IPS DF 4.7 (cell line): Measurements from ENCODE around the gene RYR3.

Experiments
- DNase-seq: peaks from one replicate; pipeline ENCODE4 v3.0.0-alpha.2; 2013; ENCODE audit warnings: low spot score; ENCODE audit errors: extremely low read depth

Gene RYR3

DNA sequence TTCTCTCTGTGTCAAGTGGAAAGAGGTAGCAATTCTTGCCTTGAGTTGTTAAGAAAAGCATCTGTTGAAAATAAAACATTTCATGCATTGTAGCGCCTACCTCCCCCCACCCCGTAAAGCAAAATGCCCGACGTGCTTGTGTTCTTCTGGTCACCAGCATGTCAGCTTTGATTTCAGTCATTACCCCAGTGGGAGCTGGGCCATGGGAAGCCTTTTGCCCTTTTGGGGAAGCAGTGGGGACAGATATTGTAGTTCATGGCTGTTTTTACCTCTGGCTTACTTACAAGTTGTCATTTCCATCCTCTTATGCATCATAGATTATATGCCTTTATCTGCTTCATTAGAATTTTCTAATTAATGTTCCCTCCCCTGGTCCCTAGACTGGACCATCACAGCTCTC lies 328.7 kb downstream of the RYR3 start:
- no peak for DNase-seq

DNA sequence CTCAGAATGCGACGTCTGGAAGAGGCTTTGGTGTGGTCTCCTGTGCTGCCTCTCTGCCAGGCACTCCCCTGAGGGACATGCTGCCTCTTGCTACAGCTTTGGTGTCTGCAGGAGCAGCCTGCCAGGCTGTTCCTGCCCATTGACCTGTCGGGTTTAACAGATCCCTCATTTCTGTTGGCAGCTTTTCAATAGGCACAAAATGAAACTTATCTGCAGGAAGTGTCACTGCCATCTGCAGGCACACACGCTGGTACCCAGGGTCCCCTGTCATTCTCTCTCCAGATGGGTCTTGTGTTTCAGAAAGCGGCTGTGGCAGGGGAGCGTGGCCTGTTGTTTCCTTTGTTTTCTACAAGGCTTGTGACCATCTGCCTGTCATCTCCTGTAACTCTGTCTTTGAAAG lies 329.2 kb downstream of the RYR3 start:
- DNase-seq, result no peak

- DNase-seq, result no peak
Observed at GRCh38 chr15:33641069-33641468, 330.3 kb downstream of the RYR3 start.

- DNase-seq, result no peak
Observed at GRCh38 chr15:33644304-33644703, 333.5 kb downstream of the RYR3 start.

DNA sequence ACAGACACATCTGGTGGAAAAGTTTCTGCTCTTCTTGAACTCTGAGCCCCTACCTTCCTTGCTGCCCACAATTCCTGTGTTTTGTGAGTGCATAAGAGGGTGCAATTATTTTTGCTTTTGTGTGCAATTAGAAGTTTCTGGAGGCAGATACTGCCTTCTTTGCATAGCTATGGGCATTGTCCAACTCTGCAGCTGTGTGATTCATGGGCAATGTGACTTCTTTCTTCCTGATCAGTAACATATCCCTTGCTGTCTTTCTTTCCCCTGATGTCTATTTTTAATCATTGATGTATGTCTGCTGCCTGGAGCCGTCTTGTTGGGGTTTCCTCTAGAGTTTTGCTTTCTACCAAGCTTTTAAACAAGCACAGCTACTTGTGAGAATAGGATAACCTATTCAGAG lies 336.0 kb downstream of the RYR3 start:
- DNase-seq, result no peak

DNA sequence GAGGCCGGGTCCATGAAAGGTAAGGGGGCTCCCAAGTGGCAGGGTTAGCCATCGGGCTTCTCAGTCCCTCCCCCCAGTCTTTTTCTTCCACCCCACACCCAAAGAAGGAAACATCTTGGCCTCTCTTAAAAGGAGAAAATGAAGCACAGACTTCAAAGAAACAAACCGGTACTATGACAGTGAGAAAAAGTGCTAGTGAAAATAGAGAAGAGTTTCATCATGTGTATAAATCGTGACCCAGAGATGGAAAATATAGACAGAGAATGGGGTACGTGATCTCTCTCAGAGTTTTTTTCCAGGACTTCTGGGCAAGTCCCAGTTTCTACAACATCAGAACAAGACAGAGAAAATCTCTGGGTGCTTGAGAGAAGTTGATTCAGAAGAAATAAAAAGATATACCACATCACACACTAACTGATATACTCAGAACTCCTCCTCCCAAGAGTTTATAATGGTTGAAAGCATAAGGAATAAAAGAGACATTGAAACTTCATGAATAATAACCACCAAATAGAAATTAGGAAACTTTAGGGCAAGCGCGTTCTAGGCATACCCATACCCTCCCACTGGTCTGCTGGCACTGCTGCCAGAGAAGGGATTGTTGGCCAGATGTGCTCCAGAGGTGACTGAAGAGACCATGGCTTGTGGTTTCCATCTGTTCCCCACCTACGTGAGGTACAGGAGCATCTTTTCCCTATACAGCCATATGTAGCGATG lies 338.6 kb downstream of the RYR3 start:
- no peak for DNase-seq

- DNase-seq, result peak; percentile 1
Observed at GRCh38 chr15:33654860-33655259, 344.1 kb downstream of the RYR3 start.

- no peak for DNase-seq
Observed at GRCh38 chr15:33655488-33655887, 344.7 kb downstream of the RYR3 start.

- no peak for DNase-seq
Observed at GRCh38 chr15:33656168-33656567, 345.4 kb downstream of the RYR3 start.

DNA sequence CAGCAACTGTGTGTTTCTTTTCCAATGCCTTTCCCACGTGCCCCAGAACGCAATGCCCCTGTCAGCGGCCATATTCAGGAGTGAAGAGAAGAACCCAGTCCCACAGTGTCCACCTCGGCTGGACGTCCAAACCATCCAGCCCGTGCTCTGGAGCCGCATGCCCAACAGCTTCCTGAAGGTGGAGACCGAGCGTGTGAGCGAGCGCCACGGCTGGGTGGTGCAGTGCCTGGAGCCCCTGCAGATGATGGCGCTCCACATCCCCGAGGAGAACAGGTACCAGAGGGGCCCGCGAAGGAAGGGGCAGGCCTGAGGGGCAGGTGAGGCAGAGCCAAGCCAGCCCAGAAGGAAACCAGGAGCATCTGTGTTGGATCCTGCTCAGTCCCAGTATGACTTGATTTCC lies 349.4 kb downstream of the RYR3 start:
- no peak for DNase-seq

GRCh38 chr15:33662014-33662413 lies 351.2 kb downstream of the RYR3 start:
- DNase-seq, result no peak

DNA sequence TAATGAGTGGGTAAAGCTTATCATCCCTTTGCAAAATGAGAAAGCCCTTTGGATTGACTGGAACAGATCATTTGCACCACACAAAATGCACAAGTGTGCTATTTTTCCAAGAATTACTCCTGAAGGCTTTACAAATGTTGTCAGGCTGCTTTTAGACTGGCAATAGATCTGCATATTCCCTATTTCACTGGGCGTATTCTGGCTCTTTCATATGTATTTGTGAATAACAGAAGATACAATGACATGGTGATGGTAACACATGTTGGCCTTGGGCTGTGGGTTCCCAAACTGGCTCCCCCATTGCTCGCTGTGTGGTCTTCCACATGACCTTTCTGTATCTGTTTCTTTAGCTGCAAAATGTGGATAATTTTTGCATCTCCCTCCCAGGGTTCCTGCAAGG lies 354.2 kb downstream of the RYR3 start:
- no peak for DNase-seq

DNA sequence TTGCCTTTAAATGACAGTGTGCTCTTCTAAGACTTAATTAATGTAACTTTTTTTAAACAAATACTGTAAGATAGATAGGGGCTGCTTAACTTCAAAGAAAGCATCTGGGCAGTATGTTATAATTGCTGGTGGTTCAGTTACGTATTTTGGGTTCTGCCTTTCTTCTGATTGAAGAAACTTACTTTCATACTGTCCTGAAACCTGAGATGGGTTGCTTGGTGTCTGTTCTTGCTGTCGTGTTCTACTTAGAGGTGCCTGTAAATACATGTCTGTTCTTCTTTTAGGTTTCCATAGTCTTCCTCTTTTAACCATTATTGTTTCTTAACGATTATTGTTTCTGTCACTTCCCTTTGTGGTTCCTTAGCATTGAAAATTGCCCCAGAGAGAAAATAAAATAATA lies 359.8 kb downstream of the RYR3 start:
- no peak for DNase-seq

DNA sequence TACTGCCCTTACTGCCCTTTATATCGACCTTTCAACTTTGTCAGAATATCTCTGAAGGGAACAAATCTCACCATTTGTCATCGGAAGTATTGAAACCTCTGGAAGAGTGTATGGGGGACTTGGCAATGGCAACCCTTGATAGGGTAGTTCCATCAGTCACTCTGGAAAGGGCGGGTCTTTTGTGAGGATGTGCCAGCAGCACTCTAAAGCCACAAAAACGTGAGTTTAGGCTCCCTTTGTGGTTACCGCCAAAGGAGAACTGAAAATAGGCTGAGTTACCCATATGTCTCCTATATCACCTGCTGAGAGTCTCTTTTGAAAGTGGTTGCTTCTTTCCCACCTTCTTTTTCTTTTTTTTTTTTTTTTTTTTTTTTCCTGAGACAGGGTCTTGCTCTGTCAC lies 360.7 kb downstream of the RYR3 start:
- no peak for DNase-seq

DNA sequence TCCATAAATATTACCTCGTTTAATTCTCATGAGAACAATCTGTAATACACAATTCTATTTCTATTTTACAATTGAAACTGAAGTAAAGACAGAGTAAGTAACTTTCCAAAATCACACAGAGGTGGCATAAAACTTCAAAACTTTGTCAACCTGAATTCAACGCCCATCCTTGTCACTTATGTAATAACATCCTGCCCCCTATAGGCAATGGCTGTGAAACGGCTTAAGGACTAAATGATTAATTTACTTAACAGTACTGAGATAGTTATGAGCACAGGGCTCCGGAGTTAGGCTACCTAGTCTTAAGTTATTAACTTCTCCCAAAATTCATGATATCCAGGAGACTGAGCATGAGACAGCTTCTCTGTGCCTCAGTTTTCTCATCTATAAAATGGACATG lies 364.5 kb downstream of the RYR3 start:
- no peak for DNase-seq

DNA sequence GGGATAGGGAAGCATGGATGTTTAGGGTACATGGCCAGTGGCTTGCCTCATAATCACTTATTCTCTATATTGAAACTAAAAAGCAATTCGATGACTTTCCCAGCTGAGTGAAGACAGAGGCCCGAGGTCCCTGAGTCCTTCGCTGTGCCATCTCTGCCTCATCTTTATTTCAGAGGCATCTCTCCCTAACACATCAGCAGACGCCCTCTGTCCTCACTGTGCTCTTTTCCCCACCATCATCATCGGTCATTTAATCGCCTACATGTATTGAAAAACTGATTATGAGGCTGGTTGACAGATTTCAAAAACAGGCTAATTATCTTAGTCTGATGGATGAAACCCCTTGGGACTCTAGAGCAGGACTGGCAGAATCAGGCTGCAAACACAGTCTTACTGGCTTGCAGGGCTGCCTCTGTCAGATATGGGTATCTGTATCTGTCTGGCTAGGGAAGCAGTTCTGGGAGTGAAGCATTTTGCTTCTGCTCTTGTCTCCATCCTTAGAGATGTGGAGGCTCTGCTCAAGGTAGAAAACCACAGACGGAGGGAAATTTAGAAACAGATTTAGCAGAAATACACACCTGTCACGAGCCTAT lies 366.6 kb downstream of the RYR3 start:
- no peak for DNase-seq

GRCh38 chr15:33678176-33678575 lies 367.4 kb downstream of the RYR3 start:
- DNase-seq, result no peak

DNA sequence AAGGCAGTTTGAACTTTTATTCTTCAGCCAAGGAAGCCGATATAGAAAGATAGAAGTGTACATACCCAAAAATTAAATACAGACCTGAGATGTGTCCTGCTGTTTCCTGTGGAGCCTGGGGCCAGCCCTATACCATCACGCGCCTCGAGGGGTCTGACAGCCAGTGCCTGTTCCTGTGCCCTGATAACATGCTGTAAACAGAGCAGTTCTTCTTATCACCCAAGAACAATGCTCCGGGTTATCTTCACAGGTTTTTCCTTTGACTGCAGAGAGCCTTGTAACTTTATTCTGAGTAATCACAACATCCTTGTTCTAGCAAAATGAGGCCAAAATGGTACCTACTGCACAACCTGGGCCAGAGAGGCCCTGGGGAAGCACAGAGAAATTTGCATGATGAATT lies 367.8 kb downstream of the RYR3 start:
- no peak for DNase-seq

DNA sequence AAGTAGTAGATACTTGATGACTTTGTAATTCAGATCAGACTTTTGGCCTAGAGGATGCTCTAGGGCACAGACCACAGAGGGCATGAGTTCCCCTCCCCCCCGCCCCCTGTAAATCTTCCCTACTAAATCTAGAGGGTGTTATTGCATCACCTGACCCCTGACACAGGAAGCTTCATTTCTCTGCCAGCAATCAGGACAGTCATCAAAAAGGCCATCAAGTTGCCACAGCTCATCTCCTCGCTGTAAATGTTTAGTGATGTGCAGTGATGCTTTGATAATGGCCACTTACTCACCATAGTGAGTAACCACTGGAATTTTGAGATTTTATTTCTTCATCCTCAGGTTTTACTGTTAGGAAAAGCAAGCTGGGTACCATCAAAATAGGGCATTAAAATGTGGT lies 368.3 kb downstream of the RYR3 start:
- DNase-seq, result no peak

- DNase-seq, result no peak
Observed at GRCh38 chr15:33680336-33680735, 369.6 kb downstream of the RYR3 start.

GRCh38 chr15:33693166-33693800 lies 382.5 kb downstream of the RYR3 start:
- no peak for DNase-seq

DNA sequence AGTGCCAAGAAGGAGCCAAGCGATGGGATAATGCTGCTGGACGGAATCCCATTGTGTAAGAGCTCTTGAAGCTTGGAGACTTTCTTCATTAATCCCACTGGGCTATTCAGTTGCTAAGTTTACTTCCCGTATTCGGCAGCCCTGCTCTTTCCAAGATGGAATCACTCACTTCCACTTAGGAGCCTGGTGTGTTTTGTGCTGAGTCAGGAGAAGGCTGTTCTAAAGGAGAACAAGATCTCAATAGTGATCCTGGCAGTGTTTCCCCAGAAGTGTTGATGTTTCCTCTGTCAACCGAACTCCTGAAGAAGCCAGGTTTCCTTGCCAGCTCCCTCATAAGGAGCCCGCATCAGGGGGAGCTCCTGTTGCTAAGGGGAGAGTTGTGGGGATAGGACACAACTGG lies 387.4 kb downstream of the RYR3 start:
- no peak for DNase-seq

- DNase-seq, result no peak
Observed at GRCh38 chr15:33699145-33699544, 388.4 kb downstream of the RYR3 start.
